ENCODE results near the gene BRME1.
A peak's percentile ranks its signal among the peaks of the same experiment; 100 is the strongest.
"Not testable (repeated sequence)": the region's sequence is repeated elsewhere in the genome, so short reads cannot be mapped to it uniquely, and the experiment has no call there.

Gene BRME1

GRCh38 chr19:13866463-13867046 lies 39.4 kb downstream of the BRME1 start:
- no peak for DNase-seq (ENCODE audit: low read depth, low spot score)

GRCh38 chr19:13865571-13866462 lies 40.1 kb downstream of the BRME1 start:
- no peak for DNase-seq (ENCODE audit: low read depth, low spot score)

GRCh38 chr19:13864667-13865570 lies 41.0 kb downstream of the BRME1 start:
- no peak for DNase-seq (ENCODE audit: low read depth, low spot score)

- DNase-seq (ENCODE audit: low read depth, low spot score): no peak
These were observed 41.8 kb downstream of the BRME1 start for GRCh38 chr19:13864046-13864666.

GRCh38 chr19:13861714-13862531 lies 44.0 kb downstream of the BRME1 start:
- peak; percentile 74 for DNase-seq (ENCODE audit: low read depth, low spot score)

- no peak for DNase-seq (ENCODE audit: low read depth, low spot score)
These were observed 44.6 kb downstream of the BRME1 start for GRCh38 chr19:13861392-13861713.

GRCh38 chr19:13860679-13861391 lies 45.1 kb downstream of the BRME1 start:
- no peak for DNase-seq (ENCODE audit: low read depth, low spot score)

GRCh38 chr19:13859361-13859880 lies 46.5 kb downstream of the BRME1 start:
- DNase-seq (ENCODE audit: low read depth, low spot score): no peak

- DNase-seq (ENCODE audit: low read depth, low spot score): no peak
These were observed 49.4 kb downstream of the BRME1 start for GRCh38 chr19:13856497-13856896.

GRCh38 chr19:13852171-13852707 lies 53.7 kb downstream of the BRME1 start:
- DNase-seq (ENCODE audit: low read depth, low spot score): not testable (repeated sequence)

- not testable (repeated sequence) for DNase-seq (ENCODE audit: low read depth, low spot score)
These were observed 54.2 kb downstream of the BRME1 start for GRCh38 chr19:13851734-13852114.

GRCh38 chr19:13850910-13851733 lies 54.8 kb downstream of the BRME1 start:
- DNase-seq (ENCODE audit: low read depth, low spot score): peak; percentile 77

GRCh38 chr19:13849991-13850909 lies 55.7 kb downstream of the BRME1 start:
- peak; percentile 59 for DNase-seq (ENCODE audit: low read depth, low spot score)

GRCh38 chr19:13848798-13849676 lies 56.9 kb downstream of the BRME1 start:
- DNase-seq (ENCODE audit: low read depth, low spot score): no peak

GRCh38 chr19:13848340-13848677 lies 57.6 kb downstream of the BRME1 start:
- DNase-seq (ENCODE audit: low read depth, low spot score): no peak

GRCh38 chr19:13847407-13848339 lies 58.2 kb downstream of the BRME1 start:
- DNase-seq (ENCODE audit: low read depth, low spot score): peak; percentile 90

Data from smooth muscle cell of the brain vasculature (primary cell).